Upper lobe of left lung (tissue), 6 donors: ENCODE results near the gene FRK. TPM values are rescaled to one million over a fixed set of nuclear protein-coding genes. Genes with fewer than 3 reads are reported as not detected.

Experiments used
- ATAC-seq, 2 donors: fragments of 200-7000 bp; cut with Tn5 transposase; one replicate each; pipeline ENCODE4 v1.9.1; 2022; ENCODE audit warnings: mild to moderate bottlenecking in 2 of 2, moderate library complexity in 2 of 2; ENCODE audit not compliant: low FRiP score in 2 of 2
- DNase-seq, 2 donors: peaks; one replicate each; pipeline ENCODE4 v3.0.0-alpha.2; 2019 to 2020
- H3K27ac ChIP-seq, 4 donors: fragments of 200-600 bp; sonication (generic); one replicate each; pipeline ENCODE4 v1.5.1; 2016 to 2019
- H3K27me3 ChIP-seq, 4 donors: fragments of 200-600 bp; sonication (generic); one replicate each; pipeline ENCODE4 v1.5.1; 2017 to 2019
- H3K36me3 ChIP-seq, 4 donors: fragments of 200-600 bp; sonication (generic); one replicate each; pipeline ENCODE4 v1.5.1; 2016 to 2019
- H3K4me1 ChIP-seq, 4 donors: fragments of 200-600 bp; sonication (generic); one replicate each; pipeline ENCODE4 v1.5.1; 2018 to 2019
- H3K4me3 ChIP-seq, 4 donors: fragments of 200-600 bp; sonication (generic); one replicate each; pipeline ENCODE4 v1.5.1; 2017 to 2019; ENCODE audit warnings: mild to moderate bottlenecking in 2 of 4, moderate library complexity in 1 of 4
- H3K9me3 ChIP-seq, 4 donors: fragments of 200-600 bp; sonication (generic); one replicate each; pipeline ENCODE4 v1.5.1; 2018 to 2019
- EP300 ChIP-seq, 4 donors: sonication (generic); formaldehyde crosslinking; IDR thresholded peaks; one replicate each; pipeline ENCODE4 v1.5.1; 2017; ENCODE audit warnings: antibody characterized with exemption in 4 of 4, control low read depth in 2 of 4
- POLR2A ChIP-seq, 4 donors: fragments of 450-650 bp; IDR thresholded peaks; one replicate each; pipeline ENCODE4 v1.5.1; 2016 to 2017; ENCODE audit warnings: antibody characterized with exemption in 4 of 4, mild to moderate bottlenecking in 2 of 4
- POLR2AphosphoS5 ChIP-seq, 2 donors: sonication (generic); formaldehyde crosslinking; IDR thresholded peaks; one replicate each; pipeline ENCODE4 v1.5.1; 2017; ENCODE audit warnings: antibody characterized with exemption in 2 of 2
- WGBS, 2 donors: methylation state at CpG; one replicate each; pipeline ENCODE4 v1.1.5; 2017 to 2018; 5-methylcytosine and 5-hydroxymethylcytosine counted together
- total RNA-seq, 6 donors: library from RNA; depleted of rRNA in 4 of 6; stranded (reverse); fragments of >200 nt in 4 of 6; gene quantifications; one replicate each; pipeline versions ENCODE4 v1.1.0 to v1.2.1, GENCODE V29; 2016 to 2021
- TF ChIP-seq, protein P1 (sequence below), 6 experiments: fragments of 450-650 bp in 4 of 6; fragments of 200-600 bp in 2 of 6; sonication (generic) in 2 of 6; IDR thresholded peaks; one replicate each; pipeline ENCODE4 v1.5.1; 2016 to 2019; ENCODE audit warnings: antibody characterized with exemption in 6 of 6
- donor health status: DM: no; HTN: no; CAD: no; lungs with moderate emphysema.
- donor health status: DM: no; HTN: yes; CAD: no; lungs with severe emphysema.

FRK gene, protein sequence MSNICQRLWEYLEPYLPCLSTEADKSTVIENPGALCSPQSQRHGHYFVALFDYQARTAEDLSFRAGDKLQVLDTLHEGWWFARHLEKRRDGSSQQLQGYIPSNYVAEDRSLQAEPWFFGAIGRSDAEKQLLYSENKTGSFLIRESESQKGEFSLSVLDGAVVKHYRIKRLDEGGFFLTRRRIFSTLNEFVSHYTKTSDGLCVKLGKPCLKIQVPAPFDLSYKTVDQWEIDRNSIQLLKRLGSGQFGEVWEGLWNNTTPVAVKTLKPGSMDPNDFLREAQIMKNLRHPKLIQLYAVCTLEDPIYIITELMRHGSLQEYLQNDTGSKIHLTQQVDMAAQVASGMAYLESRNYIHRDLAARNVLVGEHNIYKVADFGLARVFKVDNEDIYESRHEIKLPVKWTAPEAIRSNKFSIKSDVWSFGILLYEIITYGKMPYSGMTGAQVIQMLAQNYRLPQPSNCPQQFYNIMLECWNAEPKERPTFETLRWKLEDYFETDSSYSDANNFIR
- 1 to 10 TPM; 2.2 to 9.8 (median 5.9) TPM for total RNA-seq

DNA sequence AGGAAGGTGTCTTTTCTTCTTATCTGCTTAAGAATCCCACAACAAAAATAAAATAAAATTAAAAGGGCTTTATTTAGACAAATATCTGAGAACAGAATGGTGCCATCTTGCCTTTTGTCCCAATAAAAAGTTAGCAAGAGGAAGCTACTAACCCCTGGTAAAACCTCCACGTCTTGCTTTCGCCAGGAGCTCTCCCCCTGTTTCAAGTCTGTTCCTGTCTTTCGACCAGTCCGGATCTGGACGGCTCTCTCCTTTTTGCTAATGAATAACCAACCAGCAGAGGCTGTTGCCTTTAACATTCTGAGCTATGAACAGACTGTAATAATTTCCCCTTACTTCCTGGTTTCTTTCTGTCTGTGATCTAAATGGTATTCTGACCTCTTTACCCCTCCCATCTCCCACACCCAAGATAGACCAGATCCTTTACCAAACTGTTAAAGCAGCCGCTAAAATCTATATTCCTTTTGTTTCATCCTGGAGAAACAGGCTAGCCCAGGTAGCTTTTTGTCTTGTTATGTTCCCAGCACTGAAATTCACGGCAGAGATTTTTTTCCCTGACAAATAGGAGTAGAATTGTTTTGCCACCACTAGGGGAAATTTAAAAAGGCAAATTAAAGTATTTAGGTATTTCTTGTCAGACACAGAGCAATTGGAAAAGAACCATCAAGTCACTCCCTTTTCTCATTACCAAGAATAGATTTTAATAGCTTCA, at the start of gene FRK:
Gene FRK, minus strand, starts transcription at position 320 of the 712 bp plus-strand sequence. CDS start 580 bp downstream, outside the sequence.
- no peaks in the 10 kb centered on the region for H3K36me3 ChIP-seq
- peak; percentile 92 to 93 for ATAC-seq
- peak in 1 of 2 donors; percentile 59 for DNase-seq
- no peaks in the 10 kb centered on the region for H3K27me3 ChIP-seq
- no peaks in the 10 kb centered on the region for H3K9me3 ChIP-seq
- H3K4me3 ChIP-seq, result peak within 1 kb of the TSS in 3 of 4 donors; percentile 31 to 55 (median 47)
- H3K4me1 ChIP-seq, result peaks cover 0 to 8% (median 0%) of the 10 kb centered on the region in 4 donors
- H3K27ac ChIP-seq, result peak within 1 kb of the TSS; percentile 81 to 88 (median 86)
- TF ChIP-seq POLR2AphosphoS5 (IDR thresholded peaks at IDR 0.05) (peak in 1 of 2 donors; percentile 38), EP300 (IDR thresholded peaks at IDR 0.05) (no peak), POLR2A (IDR thresholded peaks at IDR 0.05) (peak in 3 of 4 donors; percentile 30 to 54 (median 32))
- TF ChIP-seq, protein P1, sequence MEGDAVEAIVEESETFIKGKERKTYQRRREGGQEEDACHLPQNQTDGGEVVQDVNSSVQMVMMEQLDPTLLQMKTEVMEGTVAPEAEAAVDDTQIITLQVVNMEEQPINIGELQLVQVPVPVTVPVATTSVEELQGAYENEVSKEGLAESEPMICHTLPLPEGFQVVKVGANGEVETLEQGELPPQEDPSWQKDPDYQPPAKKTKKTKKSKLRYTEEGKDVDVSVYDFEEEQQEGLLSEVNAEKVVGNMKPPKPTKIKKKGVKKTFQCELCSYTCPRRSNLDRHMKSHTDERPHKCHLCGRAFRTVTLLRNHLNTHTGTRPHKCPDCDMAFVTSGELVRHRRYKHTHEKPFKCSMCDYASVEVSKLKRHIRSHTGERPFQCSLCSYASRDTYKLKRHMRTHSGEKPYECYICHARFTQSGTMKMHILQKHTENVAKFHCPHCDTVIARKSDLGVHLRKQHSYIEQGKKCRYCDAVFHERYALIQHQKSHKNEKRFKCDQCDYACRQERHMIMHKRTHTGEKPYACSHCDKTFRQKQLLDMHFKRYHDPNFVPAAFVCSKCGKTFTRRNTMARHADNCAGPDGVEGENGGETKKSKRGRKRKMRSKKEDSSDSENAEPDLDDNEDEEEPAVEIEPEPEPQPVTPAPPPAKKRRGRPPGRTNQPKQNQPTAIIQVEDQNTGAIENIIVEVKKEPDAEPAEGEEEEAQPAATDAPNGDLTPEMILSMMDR (IDR thresholded peaks at IDR 0.05), result peak in 5 of 6 experiments; percentile 8 to 59 (median 34)
- WGBS, 2 donors, result 31 to 38% methylated on average over 7 of the region's 7 CpGs

DNA sequence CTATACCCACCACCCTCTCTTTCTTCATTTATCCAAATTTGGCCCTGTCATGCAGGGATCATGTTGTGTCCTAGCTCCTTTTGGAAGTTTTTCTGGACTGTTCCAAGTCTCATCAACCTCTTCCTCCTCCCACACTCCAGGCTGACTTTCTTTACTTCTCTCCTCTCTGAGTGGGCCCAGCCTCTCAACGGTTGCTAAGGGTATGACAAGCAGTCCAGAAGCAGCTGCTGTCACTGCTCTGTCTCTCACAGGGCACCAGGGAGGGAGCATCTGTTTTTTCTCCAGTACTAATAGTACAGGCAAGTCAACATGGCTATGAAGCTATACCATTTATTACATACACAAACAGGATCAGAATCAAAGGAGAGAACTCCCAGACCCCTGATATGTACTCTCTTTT, 48.1 kb upstream of the FRK start:
- ATAC-seq (no peak), DNase-seq (no peak)
- Histone ChIP-seq H3K36me3 (peaks cover 5 to 55% (median 26%) of the 10 kb centered on the region in 4 donors), H3K4me1 (peaks cover 0 to 27% (median 21%) of the 10 kb centered on the region in 4 donors), H3K27me3 (no peaks in the 10 kb centered on the region), H3K4me3 (no peak overlapping the region), H3K9me3 (no peaks in the 10 kb centered on the region), H3K27ac (no peak overlapping the region)
- WGBS, 2 donors, result 31 to 58% methylated on average over 1 of the region's 1 CpG
- no peak for TF ChIP-seq EP300 (IDR thresholded peaks at IDR 0.05)
- TF ChIP-seq, protein P1 (IDR thresholded peaks at IDR 0.05), result no peak
- TF ChIP-seq POLR2AphosphoS5 (IDR thresholded peaks at IDR 0.05), result no peak
- no peak for TF ChIP-seq POLR2A (IDR thresholded peaks at IDR 0.05)

DNA sequence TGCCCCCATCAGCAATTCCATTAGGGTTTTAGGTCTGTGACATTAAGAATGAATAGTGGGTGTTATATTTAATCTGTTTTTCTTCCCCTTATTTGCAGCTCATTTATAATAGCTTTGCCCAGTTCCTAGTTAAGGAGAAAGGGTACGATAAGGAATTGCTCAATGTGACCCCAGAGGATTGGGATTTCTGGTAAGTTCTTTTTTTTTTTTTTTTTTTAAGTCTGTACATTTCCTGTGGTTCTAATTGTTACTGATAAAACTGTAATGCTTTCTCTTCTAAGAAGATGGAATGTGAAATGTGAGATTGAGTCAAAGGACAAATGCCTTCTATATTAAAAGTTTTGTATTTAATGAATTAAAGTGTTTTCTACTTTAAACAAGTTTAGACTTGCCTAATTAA, 45.5 kb upstream of the FRK start:
- H3K36me3 ChIP-seq, result peaks cover 5 to 35% (median 13%) of the 10 kb centered on the region in 4 donors
- H3K4me1 ChIP-seq, result peaks cover 23 to 49% (median 44%) of the 10 kb centered on the region in 4 donors
- H3K27me3 ChIP-seq, result no peaks in the 10 kb centered on the region
- TF ChIP-seq POLR2AphosphoS5 (IDR thresholded peaks at IDR 0.05) (no peak), POLR2A (IDR thresholded peaks at IDR 0.05) (no peak), EP300 (IDR thresholded peaks at IDR 0.05) (no peak)
- TF ChIP-seq, protein P1 (IDR thresholded peaks at IDR 0.05), result no peak
- WGBS, 2 donors, result 15 to 22% methylated on average over 1 of the region's 1 CpG
- DNase-seq (no peak), ATAC-seq (no peak)
- H3K27ac ChIP-seq, result peak overlapping the region in 1 of 4 donors; percentile 14
- H3K4me3 ChIP-seq, result no peak overlapping the region
- H3K9me3 ChIP-seq, result no peaks in the 10 kb centered on the region

DNA sequence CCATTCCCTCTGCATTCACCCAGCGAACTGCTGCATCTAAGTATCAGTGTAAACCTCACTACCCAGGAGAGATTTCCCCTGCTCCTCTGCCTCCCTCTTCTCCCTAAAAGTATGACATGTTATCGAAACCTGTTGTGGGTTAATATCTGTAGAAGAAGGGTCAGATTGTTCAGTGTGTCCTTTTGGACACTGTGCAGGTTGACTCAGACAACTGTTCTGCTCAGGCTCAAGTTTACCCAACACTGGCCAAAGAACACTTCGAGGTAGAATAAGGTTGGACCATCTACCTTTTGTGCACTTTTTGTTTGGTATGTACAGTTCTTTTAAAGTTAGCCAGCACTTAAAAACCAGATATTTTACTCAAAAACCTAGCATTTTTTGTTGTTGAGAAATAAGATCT, 44.6 kb upstream of the FRK start:
- peaks cover 0 to 26% (median 5%) of the 10 kb centered on the region in 4 donors for H3K36me3 ChIP-seq
- 86 to 95% methylated on average over 3 of the region's 3 CpGs for WGBS, 2 donors
- DNase-seq, result no peak

More for the DNA sequence above, 44.6 kb upstream of the FRK start:
- no peak overlapping the region for H3K4me3 ChIP-seq
- H3K4me1 ChIP-seq, result peaks cover 23 to 50% (median 45%) of the 10 kb centered on the region in 4 donors
- no peaks in the 10 kb centered on the region for H3K27me3 ChIP-seq
- H3K27ac ChIP-seq, result peak overlapping the region in 1 of 4 donors; percentile 14
- ATAC-seq, result no peak
- no peak for TF ChIP-seq EP300 (IDR thresholded peaks at IDR 0.05)
- TF ChIP-seq POLR2AphosphoS5 (IDR thresholded peaks at IDR 0.05), result no peak
- TF ChIP-seq, protein P1 (IDR thresholded peaks at IDR 0.05), result no peak
- no peaks in the 10 kb centered on the region for H3K9me3 ChIP-seq
